ENCODE results near the gene ITGB5.

DNA sequence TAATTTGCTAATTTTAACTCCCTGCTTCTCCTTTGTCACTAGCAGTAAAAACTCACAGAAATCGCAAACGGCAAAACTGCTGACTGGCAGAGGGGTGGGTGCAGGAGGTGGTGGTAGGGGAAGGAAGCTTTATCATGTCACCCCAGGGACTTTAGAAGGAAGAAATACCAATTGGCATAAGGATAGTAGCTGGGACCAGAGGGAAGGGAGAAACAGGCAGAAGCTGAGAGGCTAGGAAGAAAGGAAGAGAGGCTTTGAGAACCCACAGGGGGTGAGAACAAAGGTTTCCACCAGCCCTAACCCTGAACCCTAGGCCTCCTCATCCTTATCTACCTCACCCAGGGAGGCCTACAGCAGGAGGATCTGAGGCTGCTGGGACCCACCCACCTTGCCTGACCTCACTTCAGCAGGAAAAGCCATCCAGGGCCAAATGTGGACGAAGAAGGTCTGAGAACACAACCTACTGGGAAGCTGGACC lies 10.7 kb downstream of the ITGB5 start:
- no peak for TF ChIP-seq HMGXB4 (CRISPR knock-in tag; IDR thresholded peaks at IDR 0.05)
- no peak for TF ChIP-seq ETV6 (CRISPR knock-in tag; IDR thresholded peaks at IDR 0.05)

Measured in WTC11 (cell line).